GOT3 (cell line): Measurements from ENCODE around the gene LRRC14B.

Experiments used
- DNase-seq: peaks from one replicate; lab custom pipeline; 2025; ENCODE audit warnings: mixed read lengths; lab: John Stamatoyannopoulos, UW

LRRC14B gene

GRCh38 chr5:174876-175465 is 16.3 kb upstream of the LRRC14B start:
- no peak for DNase-seq

- no peak for DNase-seq
These were observed 14.9 kb upstream of the LRRC14B start for GRCh38 chr5:176296-176823.

- DNase-seq = no peak
These were observed 13.2 kb upstream of the LRRC14B start for GRCh38 chr5:178110-178509.

- DNase-seq = no peak
These were observed 11.9 kb upstream of the LRRC14B start for GRCh38 chr5:179401-179800.

- no peak for DNase-seq
These were observed 10.9 kb upstream of the LRRC14B start for GRCh38 chr5:180286-180918.

GRCh38 chr5:181160-181559 is 10.1 kb upstream of the LRRC14B start:
- DNase-seq = no peak

GRCh38 chr5:181566-181965 is 9.7 kb upstream of the LRRC14B start:
- DNase-seq = no peak

GRCh38 chr5:182126-182525 is 9.2 kb upstream of the LRRC14B start:
- no peak for DNase-seq

- DNase-seq = no peak
These were observed 6.8 kb upstream of the LRRC14B start for GRCh38 chr5:184471-184870.

GRCh38 chr5:185095-186070 is 5.9 kb upstream of the LRRC14B start:
- DNase-seq = no peak

- no peak for DNase-seq
These were observed 4.9 kb upstream of the LRRC14B start for GRCh38 chr5:186091-187041.

GRCh38 chr5:187042-187431 is 4.3 kb upstream of the LRRC14B start:
- DNase-seq = no peak

- DNase-seq = no peak
These were observed 3.5 kb upstream of the LRRC14B start for GRCh38 chr5:187617-188451.

- peak; percentile 47 for DNase-seq
These were observed 2.5 kb upstream of the LRRC14B start for GRCh38 chr5:188488-189481.

GRCh38 chr5:189486-189885 is 1.8 kb upstream of the LRRC14B start:
- DNase-seq = no peak

- no peak for DNase-seq
These were observed 1.3 kb upstream of the LRRC14B start for GRCh38 chr5:189976-190365.

- no peak for DNase-seq
These were observed 794 bp upstream of the LRRC14B start for GRCh38 chr5:190366-191035.

GRCh38 chr5:191949-192690 is 825 bp downstream of the LRRC14B start:
- DNase-seq = no peak
